Sigmoid colon (tissue), 7 donors: ENCODE measurements around the gene KIF5A. TPM values are rescaled to one million over a fixed set of nuclear protein-coding genes. Genes with fewer than 3 reads are reported as not detected.
A peak's percentile ranks its signal among the peaks of the same experiment; 100 is the strongest.

Experiments
- DNase-seq: peaks from one replicate; pipeline ENCODE4 v3.0.0-alpha.2; 2019
- H3K27ac ChIP-seq, 4 donors: fragments of 200-600 bp; sonication (generic); one replicate each; pipeline ENCODE4 v1.5.1; 2016 to 2019; ENCODE audit warnings: mild to moderate bottlenecking in 1 of 4
- H3K27me3 ChIP-seq, 3 donors: fragments of 200-600 bp; sonication (generic); one replicate each; pipeline ENCODE4 v1.5.1; 2019; ENCODE audit warnings: mild to moderate bottlenecking in 1 of 3
- H3K36me3 ChIP-seq, 4 donors: fragments of 200-600 bp; sonication (generic); one replicate each; pipeline ENCODE4 v1.5.1; 2016 to 2019
- H3K4me1 ChIP-seq, 4 donors: fragments of 200-600 bp; sonication (generic); one replicate each; pipeline ENCODE4 v1.5.1; 2017 to 2019
- H3K4me3 ChIP-seq, 4 donors: fragments of 200-600 bp; sonication (generic); one replicate each; pipeline ENCODE4 v1.5.1; 2017 to 2019; ENCODE audit warnings: mild to moderate bottlenecking in 2 of 4, moderate library complexity in 1 of 4
- H3K9me3 ChIP-seq, 4 donors: fragments of 200-600 bp in 3 of 4; sonication (generic) in 3 of 4; one replicate each; pipeline versions ENCODE4 v1.5.1 to v1.6.1; 2013 to 2019
- EP300 ChIP-seq, 4 donors: sonication (generic); formaldehyde crosslinking; IDR thresholded peaks; one replicate each; pipeline ENCODE4 v1.6.1; 2017; ENCODE audit warnings: antibody characterized with exemption in 4 of 4
- POLR2A ChIP-seq, 2 donors: fragments of 450-650 bp; IDR thresholded peaks; one replicate each; pipeline ENCODE4 v1.6.1; 2016; ENCODE audit warnings: antibody characterized with exemption in 2 of 2, mild to moderate bottlenecking in 2 of 2, moderate library complexity in 2 of 2
- POLR2AphosphoS5 ChIP-seq, 4 donors: sonication (generic); formaldehyde crosslinking; IDR thresholded peaks; one replicate each; pipeline ENCODE4 v1.6.1; 2017; ENCODE audit warnings: antibody characterized with exemption in 4 of 4
- WGBS, 2 donors: extraction: QIAGEN DNeasy Blood & Tissue Kit; methylation state at CpG; one replicate each; pipeline ENCODE4 v1.1.7; 2013; 5-methylcytosine and 5-hydroxymethylcytosine counted together
- intact Hi-C: fragments of 100-400 bp; cut with DNase I; formaldehyde crosslinking; loops from one replicate; pipeline ENCODE4 v1.15.1; 2023
- polyA plus RNA-seq, 3 donors: library from polyadenylated mRNA; stranded (reverse); fragments of 200-250 nt; gene quantifications; one replicate each; pipeline ENCODE4 v1.2.3, GENCODE V29; 2013
- total RNA-seq, 4 donors: library from RNA; depleted of rRNA; stranded (reverse); fragments of >200 nt; gene quantifications; one replicate each; pipeline ENCODE4 v1.1.0, GENCODE V29; 2016
- TF ChIP-seq, protein P1 (sequence below), 4 experiments: fragments of 450-650 bp in 3 of 4; fragments of 200-600 bp in 1 of 4; IDR thresholded peaks; one replicate each; pipeline ENCODE4 v1.5.1; 2016 to 2019; ENCODE audit warnings: antibody characterized with exemption in 4 of 4, mild to moderate bottlenecking in 3 of 4, moderate library complexity in 2 of 4
- donor health status: healthy with polysubstance abuse.
- donor health status: Bipolar disorder and iron deficiency.
- donor health status: healthy.

KIF5A gene
- total and polyA plus RNA-seq, 7 donors = under 0.01 to 8.9 (median 3.6) TPM

DNA sequence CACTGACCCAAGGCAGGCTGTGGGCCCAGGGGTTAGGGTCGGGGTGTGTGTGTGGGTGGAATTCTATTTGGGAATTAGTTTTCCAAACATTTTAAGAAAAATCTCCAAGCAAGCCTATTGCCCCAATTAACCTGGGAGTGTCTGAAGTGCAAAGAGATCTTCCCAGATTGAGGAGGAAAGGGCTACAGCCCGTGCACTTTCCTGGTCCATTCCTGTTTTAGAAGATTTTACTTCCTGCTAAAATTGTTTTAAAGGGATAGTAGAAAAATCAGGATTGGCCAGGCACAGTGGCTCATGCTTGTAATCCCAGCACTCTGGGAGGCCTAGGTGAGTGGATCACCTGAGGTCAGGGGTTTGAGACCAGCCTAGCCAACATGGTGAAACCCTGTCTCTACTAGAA lies 8.1 kb upstream of the KIF5A start:
- 20 to 55% methylated on average over 2 of the region's 2 CpGs for WGBS, 2 donors
- Histone ChIP-seq H3K9me3 (no peaks in the 10 kb centered on the region), H3K27me3 (no peaks in the 10 kb centered on the region), H3K4me3 (no peak overlapping the region), H3K36me3 (peaks cover 0 to 39% (median 10%) of the 10 kb centered on the region in 4 donors), H3K4me1 (peaks cover 0 to 38% (median 22%) of the 10 kb centered on the region in 4 donors), H3K27ac (no peak overlapping the region)
- intact Hi-C loops = no loop called here
- TF ChIP-seq, protein P1, sequence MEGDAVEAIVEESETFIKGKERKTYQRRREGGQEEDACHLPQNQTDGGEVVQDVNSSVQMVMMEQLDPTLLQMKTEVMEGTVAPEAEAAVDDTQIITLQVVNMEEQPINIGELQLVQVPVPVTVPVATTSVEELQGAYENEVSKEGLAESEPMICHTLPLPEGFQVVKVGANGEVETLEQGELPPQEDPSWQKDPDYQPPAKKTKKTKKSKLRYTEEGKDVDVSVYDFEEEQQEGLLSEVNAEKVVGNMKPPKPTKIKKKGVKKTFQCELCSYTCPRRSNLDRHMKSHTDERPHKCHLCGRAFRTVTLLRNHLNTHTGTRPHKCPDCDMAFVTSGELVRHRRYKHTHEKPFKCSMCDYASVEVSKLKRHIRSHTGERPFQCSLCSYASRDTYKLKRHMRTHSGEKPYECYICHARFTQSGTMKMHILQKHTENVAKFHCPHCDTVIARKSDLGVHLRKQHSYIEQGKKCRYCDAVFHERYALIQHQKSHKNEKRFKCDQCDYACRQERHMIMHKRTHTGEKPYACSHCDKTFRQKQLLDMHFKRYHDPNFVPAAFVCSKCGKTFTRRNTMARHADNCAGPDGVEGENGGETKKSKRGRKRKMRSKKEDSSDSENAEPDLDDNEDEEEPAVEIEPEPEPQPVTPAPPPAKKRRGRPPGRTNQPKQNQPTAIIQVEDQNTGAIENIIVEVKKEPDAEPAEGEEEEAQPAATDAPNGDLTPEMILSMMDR (IDR thresholded peaks at IDR 0.05) = no peak
- TF ChIP-seq EP300 (IDR thresholded peaks at IDR 0.05) = no peak
- no peak for TF ChIP-seq POLR2A (IDR thresholded peaks at IDR 0.05)
- TF ChIP-seq POLR2AphosphoS5 (IDR thresholded peaks at IDR 0.05) = no peak
- no peak for DNase-seq

DNA sequence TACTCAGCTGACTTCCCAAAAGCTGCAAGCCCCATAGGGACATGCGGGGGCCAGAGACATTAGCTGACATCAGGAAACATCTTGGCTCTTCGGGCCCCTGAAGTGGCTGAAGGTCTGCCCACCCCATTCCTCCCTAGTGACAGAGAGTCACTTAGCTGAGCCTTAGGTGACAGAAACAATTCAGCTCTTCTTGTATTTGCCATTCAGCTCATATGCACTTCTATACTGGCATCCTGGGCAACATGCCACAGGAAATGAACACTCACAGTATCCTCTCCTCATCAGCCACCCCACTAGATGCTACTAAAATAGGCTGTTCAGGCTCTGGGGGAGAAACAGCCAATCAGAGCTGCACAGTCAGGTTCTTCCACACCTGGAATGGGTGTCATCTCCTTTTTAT lies 6.3 kb upstream of the KIF5A start:
- no peak for DNase-seq
- Histone ChIP-seq H3K9me3 (no peaks in the 10 kb centered on the region), H3K36me3 (peaks cover 0 to 25% (median 7%) of the 10 kb centered on the region in 4 donors), H3K4me1 (peaks cover 0 to 38% (median 24%) of the 10 kb centered on the region in 4 donors), H3K4me3 (no peak overlapping the region), H3K27ac (no peak overlapping the region), H3K27me3 (peaks cover 0 to under 1% (median 0%) of the 10 kb centered on the region in 3 donors)
- WGBS, 2 donors = 67 to 89% methylated on average over 2 of the region's 2 CpGs
- intact Hi-C loops = no loop called here
- TF ChIP-seq, protein P1 (IDR thresholded peaks at IDR 0.05) = no peak
- TF ChIP-seq POLR2AphosphoS5 (IDR thresholded peaks at IDR 0.05) (no peak), POLR2A (IDR thresholded peaks at IDR 0.05) (no peak), EP300 (IDR thresholded peaks at IDR 0.05) (no peak)

- Histone ChIP-seq H3K9me3 (no peaks in the 10 kb centered on the region), H3K4me3 (peak overlapping the region; percentile 88 to 99 (median 98)), H3K27ac (peak overlapping the region; percentile 92 to 97 (median 96)), H3K36me3 (peaks cover 0 to 15% (median 3%) of the 10 kb centered on the region in 4 donors), H3K4me1 (peaks cover 0 to 48% (median 34%) of the 10 kb centered on the region in 4 donors), H3K27me3 (peaks cover 5 to 22% (median 22%) of the 10 kb centered on the region in 3 donors)
- 55 to 70% methylated on average over 15 of the region's 15 CpGs for WGBS, 2 donors
- intact Hi-C loops = loop anchor here (2.0 to 5.0 kb wide), 4 partner anchors 25 to 147 kb away; partner anchors contain the start of gene DDIT3
- TF ChIP-seq POLR2AphosphoS5 (IDR thresholded peaks at IDR 0.05) (no peak), EP300 (IDR thresholded peaks at IDR 0.05) (no peak), POLR2A (IDR thresholded peaks at IDR 0.05) (no peak)
- TF ChIP-seq, protein P1 (IDR thresholded peaks at IDR 0.05) = no peak
- no peak for DNase-seq
Observed at GRCh38 chr12:57545809-57546437, 3.9 kb upstream of the KIF5A start.

- intact Hi-C loops = loop anchor here (2.0 to 5.0 kb wide), 4 partner anchors 26 to 146 kb away; partner anchors contain the start of gene DDIT3
- peak; percentile 99 for DNase-seq
- H3K27me3 ChIP-seq = peaks cover 5 to 23% (median 22%) of the 10 kb centered on the region in 3 donors
- 1% methylated on average over 56 of the region's 56 CpGs for WGBS, 2 donors
- H3K27ac ChIP-seq = peak within 1 kb of the TSS; percentile 92 to 97 (median 96)
- peaks cover 0 to 41% (median 32%) of the 10 kb centered on the region in 4 donors for H3K4me1 ChIP-seq
- H3K4me3 ChIP-seq = peak within 1 kb of the TSS; percentile 88 to 99 (median 98)
- no peaks in the 10 kb centered on the region for H3K9me3 ChIP-seq
- no peak for TF ChIP-seq EP300 (IDR thresholded peaks at IDR 0.05)
- peak; percentile 43 to 72 (median 62) for TF ChIP-seq POLR2AphosphoS5 (IDR thresholded peaks at IDR 0.05)
- peaks cover 0 to 8% (median 3%) of the 10 kb centered on the region in 4 donors for H3K36me3 ChIP-seq
Observed at GRCh38 chr12:57546438-57547287, 3.2 kb upstream of the KIF5A start, which contains the start of gene DCTN2. Gene DCTN2, minus strand, starts transcription at chr12:57547192. Its CDS starts 129 bp downstream, at chr12:57547063.
